Heart right ventricle (tissue), 16 donors: ENCODE measurements around the gene PSG11. TPM values are rescaled to one million over a fixed set of nuclear protein-coding genes. Genes with fewer than 3 reads are reported as not detected.
"Not testable (repeated sequence)": the region's sequence is repeated elsewhere in the genome, so short reads cannot be mapped to it uniquely, and the experiment has no call there.

Experiments
- ATAC-seq, 8 donors: fragments of 200-7000 bp; cut with Tn5 transposase; one replicate each; pipeline ENCODE4 v1.9.1; 2020; ENCODE audit warnings: mild to moderate bottlenecking in 8 of 8, moderate library complexity in 8 of 8, moderate number of reproducible peaks in 1 of 8
- DNase-seq, 2 donors: peaks; one replicate each; pipeline ENCODE4 v3.0.0-alpha.2; 2020
- H3K27ac ChIP-seq, 10 donors: fragments of 200-600 bp; sonication (generic) in 2 of 10; one replicate each; pipeline versions ENCODE4 v1.5.0 to v1.8.0; 2020 to 2022; ENCODE audit warnings: mild to moderate bottlenecking in 3 of 10
- H3K27me3 ChIP-seq, 7 donors: fragments of 200-600 bp; one replicate each; pipeline ENCODE4 v1.8.0; 2021 to 2022; ENCODE audit warnings: mild to moderate bottlenecking in 2 of 7
- H3K36me3 ChIP-seq, 9 donors: fragments of 200-600 bp; sonication (generic) in 1 of 9; one replicate each; pipeline versions ENCODE4 v1.5.0 to v1.8.0; 2020 to 2022; ENCODE audit warnings: mild to moderate bottlenecking in 2 of 9
- H3K4me1 ChIP-seq, 9 donors: fragments of 200-600 bp; sonication (generic) in 1 of 9; one replicate each; pipeline versions ENCODE4 v1.5.0 to v1.8.0; 2020 to 2022; ENCODE audit warnings: mild to moderate bottlenecking in 4 of 9
- H3K4me3 ChIP-seq, 10 donors: fragments of 200-600 bp; sonication (generic) in 2 of 10; one replicate each; pipeline versions ENCODE4 v1.5.0 to v1.8.0; 2020 to 2022; ENCODE audit warnings: mild to moderate bottlenecking in 7 of 10, moderate library complexity in 2 of 10
- H3K9me3 ChIP-seq, 11 donors: fragments of 200-600 bp in 10 of 11; sonication (generic) in 2 of 11; one replicate each; pipeline versions ENCODE4 v1.5.0 to v1.8.0; 2013 to 2022; ENCODE audit warnings: mild to moderate bottlenecking in 2 of 11, control low read depth in 1 of 11, moderate library complexity in 1 of 11
- WGBS, 2 donors: extraction: QIAGEN DNeasy Blood & Tissue Kit; methylation state at CpG; one replicate each; pipeline ENCODE4 v1.1.7; 2013; ENCODE audit warnings: inconsistent platforms in 1 of 2; 5-methylcytosine and 5-hydroxymethylcytosine counted together
- intact Hi-C, 10 donors: fragments of 100-400 bp; cut with DNase I; formaldehyde crosslinking; loops; one replicate each; pipeline versions ENCODE4 v1.11.1 to v1.14.2; 2022
- polyA plus RNA-seq, 2 donors: library from polyadenylated mRNA; stranded (reverse); fragments of 200-250 nt; gene quantifications; one replicate each; pipeline ENCODE4 v1.2.3, GENCODE V29; 2013
- total RNA-seq, 10 donors: library from RNA; stranded (reverse); fragmentation: NEBNext Ultra II Directional in 3 of 10; extraction: Animal tissue kit (Norgen Biotek cat#: 25700) in 3 of 10; gene quantifications; one replicate each; pipeline versions ENCODE4 v1.2.1 to v1.2.4, GENCODE V29; 2021 to 2023
- TF ChIP-seq, protein P1 (sequence below), 9 donors: fragments of 200-600 bp; sonication (generic) in 2 of 9; IDR thresholded peaks; one replicate each; pipeline versions ENCODE4 v1.5.0 to v1.8.0; 2021 to 2022; ENCODE audit warnings: antibody characterized with exemption in 9 of 9, mild to moderate bottlenecking in 5 of 9, moderate library complexity in 1 of 9
- donor health status: Arrhythmogenic right ventricular cardiomyopathy.
- donor health status: ischemic (EF 13 %, LVEDD 7.1; RV severe dilation, severe dysfunction).
- donor health status: healthy with polysubstance abuse.
- donor health status: DM: no; HTN: yes; CAD: no.
- donor health status: DM: no; HTN: no; CAD: no.
- donor health status: ischemic (EF 25% LVEDD 6.9; RV normal size, moderate dysfunction).
- donor health status: ischemic (EF 25% LVEDD 5.7; RV mildly dilated, moderate dysfunction).
- donor health status: healthy.
- donor health status: DM: yes; HTN: yes; CAD: no.
- donor health status: Ischemic cardiomyopathy.
- donor health status: ischemic (EF 35%, LVEDD 5.7; RV mildly dilated, moderate dysfunction).
- donor health status: nonischemic (EF 11% LVEDD 7.7; RV severe dilation, severe dysfunction).
- donor health status: DM: yes; HTN: yes; CAD: no.
- donor health status: PGD.
- donor health status: ischemic (EF 29% LVEDD 5.4; RV normal size, mild dysfunction).
- donor health status: nonischemic (EF 23%, LVEDD 6.1; RV moderate dilation, normal function).

The PSG11 gene
- total and polyA plus RNA-seq, 12 donors = not detected

GRCh38 chr19:42989851-42990250, 36.4 kb downstream of the PSG11 start:
- Histone ChIP-seq H3K36me3 (no peaks in the 10 kb centered on the region), H3K4me3 (no peak overlapping the region), H3K9me3 (no peaks in the 10 kb centered on the region), H3K27ac (no peak overlapping the region), H3K4me1 (no peaks in the 10 kb centered on the region), H3K27me3 (no peaks in the 10 kb centered on the region)
- DNase-seq (no peak), ATAC-seq (no peak)
- 89 to 94% methylated on average over 7 of the region's 7 CpGs for WGBS, 2 donors
- intact Hi-C loops = no loop called here
- TF ChIP-seq, protein P1, sequence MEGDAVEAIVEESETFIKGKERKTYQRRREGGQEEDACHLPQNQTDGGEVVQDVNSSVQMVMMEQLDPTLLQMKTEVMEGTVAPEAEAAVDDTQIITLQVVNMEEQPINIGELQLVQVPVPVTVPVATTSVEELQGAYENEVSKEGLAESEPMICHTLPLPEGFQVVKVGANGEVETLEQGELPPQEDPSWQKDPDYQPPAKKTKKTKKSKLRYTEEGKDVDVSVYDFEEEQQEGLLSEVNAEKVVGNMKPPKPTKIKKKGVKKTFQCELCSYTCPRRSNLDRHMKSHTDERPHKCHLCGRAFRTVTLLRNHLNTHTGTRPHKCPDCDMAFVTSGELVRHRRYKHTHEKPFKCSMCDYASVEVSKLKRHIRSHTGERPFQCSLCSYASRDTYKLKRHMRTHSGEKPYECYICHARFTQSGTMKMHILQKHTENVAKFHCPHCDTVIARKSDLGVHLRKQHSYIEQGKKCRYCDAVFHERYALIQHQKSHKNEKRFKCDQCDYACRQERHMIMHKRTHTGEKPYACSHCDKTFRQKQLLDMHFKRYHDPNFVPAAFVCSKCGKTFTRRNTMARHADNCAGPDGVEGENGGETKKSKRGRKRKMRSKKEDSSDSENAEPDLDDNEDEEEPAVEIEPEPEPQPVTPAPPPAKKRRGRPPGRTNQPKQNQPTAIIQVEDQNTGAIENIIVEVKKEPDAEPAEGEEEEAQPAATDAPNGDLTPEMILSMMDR (IDR thresholded peaks at IDR 0.05) = no peak

- H3K4me3 ChIP-seq, H3K36me3 ChIP-seq, intact Hi-C loops, ATAC-seq, H3K9me3 ChIP-seq, H3K27me3 ChIP-seq, H3K4me1 ChIP-seq, H3K27ac ChIP-seq, DNase-seq: not testable (repeated sequence)
- 77 to 80% methylated on average over 4 of the region's 4 CpGs for WGBS, 2 donors
Observed at GRCh38 chr19:42989186-42989585, 37.1 kb downstream of the PSG11 start.

- H3K9me3 ChIP-seq, H3K4me1 ChIP-seq, H3K36me3 ChIP-seq, H3K4me3 ChIP-seq, intact Hi-C loops, DNase-seq, H3K27me3 ChIP-seq, H3K27ac ChIP-seq, ATAC-seq: not testable (repeated sequence)
- 41 to 71% methylated on average over 1 of the region's 1 CpG for WGBS, 2 donors
Observed at GRCh38 chr19:42988206-42988605, 38.1 kb downstream of the PSG11 start.

GRCh38 chr19:42985588-42985987, 40.7 kb downstream of the PSG11 start:
- no peaks in the 10 kb centered on the region for H3K36me3 ChIP-seq
- TF ChIP-seq, protein P1 (IDR thresholded peaks at IDR 0.05) = no peak
- intact Hi-C loops = no loop called here
- H3K9me3 ChIP-seq = no peaks in the 10 kb centered on the region
- H3K4me1 ChIP-seq = no peaks in the 10 kb centered on the region
- ATAC-seq (no peak), DNase-seq (no peak)
- H3K27me3 ChIP-seq = no peaks in the 10 kb centered on the region
- H3K27ac ChIP-seq = no peak overlapping the region
- H3K4me3 ChIP-seq = no peak overlapping the region
- 58 to 67% methylated on average over 4 of the region's 4 CpGs for WGBS, 2 donors

DNA sequence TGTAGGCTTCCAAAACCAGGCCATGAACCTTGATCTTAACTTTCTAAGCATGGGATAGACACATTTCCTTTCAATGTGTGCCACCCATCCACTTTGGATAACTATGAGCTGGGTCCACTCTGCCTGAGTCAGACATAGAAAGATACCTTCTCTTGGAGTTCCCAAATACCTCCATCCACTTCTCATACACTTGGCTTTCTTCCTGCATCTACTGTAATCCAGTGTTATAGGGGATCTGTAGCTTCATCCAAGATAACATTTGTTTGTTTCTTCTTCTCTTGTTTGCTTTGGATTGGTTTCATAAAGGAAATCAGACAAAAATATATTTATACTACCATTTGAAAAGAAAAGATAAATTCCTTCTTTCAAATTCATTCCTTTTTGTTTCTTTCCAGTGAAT, 44.2 kb downstream of the PSG11 start:
- ATAC-seq, H3K9me3 ChIP-seq, H3K36me3 ChIP-seq, H3K4me1 ChIP-seq, DNase-seq, H3K4me3 ChIP-seq, intact Hi-C loops, H3K27ac ChIP-seq, H3K27me3 ChIP-seq: not testable (repeated sequence)

DNA sequence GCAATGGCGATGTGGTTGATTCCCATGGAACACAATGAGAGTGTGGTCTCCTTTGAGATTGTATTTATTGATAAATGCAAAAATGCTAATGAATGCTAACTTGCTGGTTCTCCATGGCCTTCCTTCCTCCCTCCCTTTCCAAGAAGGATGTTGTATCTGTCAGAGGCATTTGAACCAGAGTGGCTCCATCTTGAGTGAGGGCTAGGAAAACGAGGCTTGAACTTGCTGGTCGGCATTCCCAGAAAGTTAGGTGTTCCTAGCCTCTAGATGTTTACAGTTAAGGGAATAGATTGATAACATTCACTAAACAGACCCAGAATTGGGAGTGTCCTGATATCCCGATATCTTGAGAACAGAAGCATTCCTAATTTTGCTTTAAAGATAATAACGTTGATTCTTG, 54.8 kb downstream of the PSG11 start:
- DNase-seq, intact Hi-C loops, H3K9me3 ChIP-seq, H3K4me3 ChIP-seq, H3K4me1 ChIP-seq, H3K27me3 ChIP-seq, ATAC-seq, H3K36me3 ChIP-seq, H3K27ac ChIP-seq: not testable (repeated sequence)
- WGBS, 2 donors = 87 to 93% methylated on average over 5 of the region's 5 CpGs

DNA sequence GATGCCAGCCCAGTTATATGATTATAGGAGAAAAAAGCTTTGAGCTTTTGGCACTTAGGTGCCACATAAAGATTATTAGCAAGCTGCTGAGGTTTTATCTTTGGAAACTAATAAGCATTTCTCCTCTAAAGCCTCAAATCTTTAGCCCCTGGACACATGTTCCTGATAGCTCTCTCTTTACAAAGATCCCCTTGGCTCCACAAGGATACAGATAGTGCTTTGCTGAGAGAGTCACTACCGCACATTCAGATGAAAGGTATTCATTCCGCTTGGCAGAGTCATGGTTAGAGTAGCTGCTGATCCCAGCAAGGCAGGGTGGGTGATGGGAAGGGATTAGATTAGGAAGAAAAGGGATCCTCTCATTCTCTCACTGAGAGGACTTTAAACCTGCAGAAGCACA, 61.1 kb downstream of the PSG11 start:
- intact Hi-C loops = no loop called here
- 80 to 82% methylated on average over 2 of the region's 2 CpGs for WGBS, 2 donors
- H3K27ac ChIP-seq = no peak overlapping the region
- DNase-seq (no peak), ATAC-seq (no peak)
- H3K9me3 ChIP-seq = no peaks in the 10 kb centered on the region
- no peaks in the 10 kb centered on the region for H3K4me1 ChIP-seq
- no peaks in the 10 kb centered on the region for H3K27me3 ChIP-seq
- H3K36me3 ChIP-seq = no peaks in the 10 kb centered on the region
- H3K4me3 ChIP-seq = no peak overlapping the region
- TF ChIP-seq, protein P1 (IDR thresholded peaks at IDR 0.05) = no peak
